ELR (cell line): Measurements from ENCODE around the gene RABGAP1L.
"Not testable (repeated sequence)": the region's sequence is repeated elsewhere in the genome, so short reads cannot be mapped to it uniquely, and the experiment has no call there.

Experiments
- DNase-seq: peaks from one replicate; pipeline ENCODE4 v3.0.0-alpha.2; 2015; ENCODE audit warnings: low read depth

RABGAP1L gene

DNA sequence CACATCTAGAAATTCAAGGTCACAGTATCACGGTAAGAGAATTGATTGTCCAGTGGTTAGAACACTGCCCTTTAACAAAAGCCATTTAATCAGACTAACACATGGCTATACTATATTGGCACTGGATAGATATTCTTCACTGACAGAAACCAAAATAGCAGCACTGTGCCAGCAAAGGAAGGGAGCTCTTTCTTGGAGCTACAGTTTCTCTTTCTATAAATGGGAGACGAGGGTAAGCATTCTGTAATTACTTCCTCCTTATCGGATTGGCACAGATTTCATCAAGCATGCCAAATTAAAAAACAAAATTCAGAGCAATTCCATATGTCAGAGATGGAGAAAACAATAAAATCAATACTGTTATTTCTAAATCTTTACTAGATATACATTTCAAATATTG lies 724.7 kb downstream of the RABGAP1L start:
- no peak for DNase-seq

DNA sequence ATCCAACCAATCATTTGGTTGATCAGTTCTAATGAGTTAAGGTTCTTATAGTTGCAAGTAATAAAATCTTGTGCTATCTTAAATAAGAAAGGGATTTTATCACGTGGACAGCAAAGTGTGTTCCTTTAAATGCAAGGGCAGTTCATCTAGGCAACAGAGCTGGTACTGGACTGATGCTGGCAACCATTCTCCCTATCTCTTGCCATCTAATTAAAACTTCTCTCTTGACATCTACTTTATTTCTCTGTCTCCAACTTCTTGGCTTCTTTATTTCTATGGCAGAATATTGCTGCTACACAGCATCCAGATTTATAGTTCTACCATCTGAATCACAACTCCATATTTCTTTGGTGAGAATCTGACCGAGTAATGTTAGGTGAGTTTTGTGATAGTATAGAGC lies 725.2 kb downstream of the RABGAP1L start:
- DNase-seq, result no peak

DNA sequence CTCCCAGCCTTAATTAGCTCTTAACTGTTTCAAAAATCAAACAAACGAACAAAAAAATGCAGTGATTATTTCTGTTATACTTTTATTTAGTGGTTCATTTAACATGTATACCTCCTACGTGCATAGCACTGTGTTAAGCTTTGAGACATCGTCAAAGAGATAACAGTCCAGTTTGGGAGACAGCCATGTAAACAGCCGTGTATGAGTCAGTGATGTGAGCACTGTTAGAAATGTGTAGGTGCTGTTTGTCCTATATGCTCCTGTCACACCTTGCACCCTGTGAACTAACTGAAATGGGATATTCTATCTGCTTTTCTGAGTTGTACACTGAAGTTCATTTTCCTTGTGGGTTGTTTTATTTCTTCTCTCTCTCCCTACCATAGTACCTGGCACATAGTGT lies 730.7 kb downstream of the RABGAP1L start:
- DNase-seq, result no peak

DNA sequence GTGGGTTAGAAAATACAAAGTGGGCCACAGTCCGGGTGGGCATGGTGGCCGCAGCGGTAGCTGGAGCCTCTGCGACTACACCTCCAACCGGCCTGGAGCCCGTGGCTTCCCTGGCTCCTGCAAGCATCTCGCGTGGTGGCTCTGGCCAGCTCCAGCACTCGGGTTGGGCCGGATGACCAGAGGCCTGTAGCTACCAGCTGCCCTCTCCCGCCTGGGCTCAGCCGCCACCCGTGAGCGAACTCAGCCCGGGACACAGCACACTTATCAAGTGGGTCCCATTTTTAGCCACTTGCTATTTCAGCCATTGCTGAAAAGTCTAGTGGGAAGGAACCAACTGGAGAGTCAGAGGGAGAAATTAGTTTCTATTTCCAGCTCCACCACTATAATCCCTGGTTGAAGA lies 732.7 kb downstream of the RABGAP1L start:
- DNase-seq, result no peak

DNA sequence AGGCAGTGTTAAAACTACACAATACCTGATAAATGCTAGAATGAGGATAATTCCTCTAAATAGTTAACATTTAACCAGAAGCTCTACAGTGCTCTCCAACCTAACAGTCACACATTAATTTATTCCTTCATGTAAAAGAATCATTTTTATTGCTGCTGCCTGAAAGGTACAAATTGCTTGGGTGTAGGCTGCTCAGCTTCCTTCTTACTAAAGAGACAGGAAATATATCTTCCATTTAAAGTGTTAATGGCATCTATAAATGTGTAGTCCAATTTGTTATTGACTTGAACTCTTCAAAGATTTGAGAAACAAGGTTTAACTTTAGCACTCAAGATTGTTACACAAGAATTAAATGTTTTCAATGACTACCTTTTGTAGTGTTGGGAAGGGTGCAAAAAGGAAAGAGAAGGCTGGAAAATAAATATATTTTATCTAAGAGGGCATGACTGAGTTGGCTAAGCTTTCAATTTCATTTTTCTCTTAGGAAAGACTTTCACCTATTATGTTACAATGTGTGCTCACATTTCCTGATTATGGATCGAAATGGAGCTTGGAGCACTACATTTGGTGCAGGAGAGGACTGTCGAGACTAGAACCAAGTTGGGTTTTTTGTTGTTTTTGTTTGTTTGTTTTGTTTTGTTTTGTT lies 734.9 kb downstream of the RABGAP1L start:
- no peak for DNase-seq

DNA sequence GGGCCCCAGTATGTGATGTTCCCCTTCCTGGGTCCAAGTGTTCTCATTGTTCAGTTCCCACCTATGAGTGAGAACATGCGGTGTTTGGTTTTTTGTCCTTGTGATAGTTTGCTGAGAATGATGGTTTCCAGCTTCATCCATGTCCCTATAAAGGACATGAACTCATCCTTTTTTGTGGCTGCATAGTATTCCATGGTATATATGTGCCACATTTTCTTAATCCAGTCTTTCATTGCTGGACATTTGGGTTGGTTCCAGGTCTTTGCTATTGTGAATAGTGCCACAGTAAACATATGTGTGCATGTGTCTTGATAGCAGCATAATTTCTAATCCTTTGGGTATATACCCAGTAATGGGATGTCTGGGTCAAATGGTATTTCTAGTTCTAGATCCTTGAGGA lies 736.3 kb downstream of the RABGAP1L start:
- not testable (repeated sequence) for DNase-seq

DNA sequence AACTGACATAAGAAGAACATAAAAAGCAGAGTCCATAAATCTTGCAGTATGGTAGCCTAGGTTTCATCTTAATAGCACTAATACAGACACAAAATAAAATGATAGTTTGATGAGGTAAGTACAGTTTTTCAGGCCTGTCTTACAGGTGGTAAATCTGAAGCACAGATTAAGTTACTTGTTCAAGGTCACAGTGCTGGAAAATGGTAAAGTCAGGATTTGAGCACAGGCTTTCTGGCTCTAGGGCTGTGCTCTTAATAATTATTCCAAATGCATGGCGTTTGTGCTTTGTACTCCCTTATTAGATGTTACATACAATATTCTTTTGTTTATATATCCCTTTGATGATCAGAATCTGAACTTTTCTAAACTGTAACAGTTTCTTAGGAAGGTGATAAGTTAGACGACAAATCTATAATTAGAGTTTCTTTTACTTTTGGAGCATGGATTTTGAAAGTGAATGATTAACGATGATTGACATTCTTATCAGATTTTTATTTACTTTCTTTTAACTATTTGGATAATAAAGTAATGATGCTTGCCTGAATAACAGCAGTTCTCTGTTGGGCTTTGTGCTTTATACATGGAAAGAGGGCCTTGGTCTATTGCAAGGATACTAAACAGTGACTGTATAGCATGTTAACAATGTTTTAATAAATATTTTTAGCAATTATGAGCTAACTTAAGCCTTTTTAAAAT lies 738.9 kb downstream of the RABGAP1L start:
- DNase-seq, result no peak

DNA sequence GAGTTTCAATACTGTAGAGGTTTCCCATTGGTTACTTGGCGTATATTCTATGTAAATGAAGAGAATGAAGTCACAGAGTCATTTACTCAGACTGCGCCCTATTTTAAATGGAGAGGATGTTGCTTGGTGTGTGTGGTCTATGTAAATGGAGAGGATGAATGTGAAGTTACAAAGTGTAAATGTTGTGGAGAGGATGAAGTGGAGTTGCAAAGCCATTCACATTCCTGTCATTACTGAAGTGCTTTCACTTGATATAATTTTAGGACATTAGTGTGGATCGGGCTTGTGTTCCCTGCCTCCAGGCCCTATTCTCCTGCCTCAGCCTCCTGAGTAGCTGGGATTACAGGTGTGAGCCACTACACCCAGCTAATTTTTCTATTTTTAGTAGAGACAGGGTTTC lies 741.0 kb downstream of the RABGAP1L start:
- no peak for DNase-seq

DNA sequence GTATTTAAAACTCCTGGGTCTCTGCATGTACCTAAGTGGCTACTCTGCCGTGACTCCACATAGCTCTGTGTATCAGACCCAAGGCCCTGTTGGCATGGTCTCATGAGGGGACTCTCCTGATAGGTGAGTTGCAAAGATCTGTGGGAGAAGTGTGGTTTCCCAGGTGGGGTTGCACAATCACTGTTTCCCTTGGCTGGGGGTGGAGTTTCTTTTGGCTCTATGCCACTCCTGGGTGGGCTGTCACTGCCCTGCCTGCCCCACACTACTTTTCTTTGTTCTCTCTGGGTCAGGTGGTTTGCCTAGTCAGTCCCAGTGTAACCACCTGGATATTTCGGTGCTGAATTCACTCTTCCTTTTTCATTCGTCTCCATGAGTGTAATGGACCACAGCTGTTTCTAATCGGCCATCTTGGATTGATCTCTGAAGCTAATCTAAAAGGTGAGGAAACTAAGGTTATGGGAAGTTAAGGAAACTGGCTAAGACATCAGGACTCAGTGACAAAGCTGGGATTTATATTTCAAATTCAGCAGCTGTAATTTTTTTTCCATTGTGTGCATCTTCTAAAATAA lies 743.3 kb downstream of the RABGAP1L start:
- DNase-seq, result no peak

DNA sequence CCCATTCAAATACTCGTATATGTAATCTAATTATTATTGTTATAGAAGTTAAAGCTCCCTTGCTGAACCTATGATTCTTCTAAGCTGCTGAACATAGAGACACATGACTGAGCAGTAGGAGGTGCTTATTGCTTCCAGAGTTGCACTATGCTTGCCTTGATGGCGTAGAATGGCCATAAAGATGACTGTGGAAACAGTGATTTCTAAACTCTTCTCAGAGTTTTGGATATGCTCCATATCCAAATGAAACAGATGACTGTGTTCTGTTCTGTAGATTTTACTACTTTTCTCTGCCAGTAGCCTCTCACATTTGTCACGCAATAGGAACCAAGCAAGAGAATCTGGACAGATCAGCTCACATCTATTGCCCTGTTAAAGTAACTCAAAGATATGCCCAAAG lies 752.3 kb downstream of the RABGAP1L start:
- DNase-seq, result no peak

DNA sequence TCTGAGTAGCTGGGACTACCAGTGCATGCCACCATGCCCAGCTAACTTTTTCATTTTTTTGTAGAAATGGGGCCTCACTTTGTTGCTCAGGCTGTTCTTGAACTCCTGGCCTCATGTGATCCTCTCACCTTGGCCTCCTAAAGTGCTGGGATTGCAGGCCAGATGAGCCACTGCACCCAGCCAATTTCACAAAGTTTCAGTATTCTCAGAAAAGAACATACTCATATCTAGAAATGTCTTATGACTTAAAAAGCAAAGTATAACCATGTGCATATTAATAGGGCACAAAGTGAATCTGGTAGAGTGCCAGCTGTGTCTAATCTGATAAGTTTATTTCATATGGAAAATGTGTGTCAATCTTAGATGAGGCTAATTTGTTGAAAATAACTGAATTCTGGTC lies 752.9 kb downstream of the RABGAP1L start:
- no peak for DNase-seq

DNA sequence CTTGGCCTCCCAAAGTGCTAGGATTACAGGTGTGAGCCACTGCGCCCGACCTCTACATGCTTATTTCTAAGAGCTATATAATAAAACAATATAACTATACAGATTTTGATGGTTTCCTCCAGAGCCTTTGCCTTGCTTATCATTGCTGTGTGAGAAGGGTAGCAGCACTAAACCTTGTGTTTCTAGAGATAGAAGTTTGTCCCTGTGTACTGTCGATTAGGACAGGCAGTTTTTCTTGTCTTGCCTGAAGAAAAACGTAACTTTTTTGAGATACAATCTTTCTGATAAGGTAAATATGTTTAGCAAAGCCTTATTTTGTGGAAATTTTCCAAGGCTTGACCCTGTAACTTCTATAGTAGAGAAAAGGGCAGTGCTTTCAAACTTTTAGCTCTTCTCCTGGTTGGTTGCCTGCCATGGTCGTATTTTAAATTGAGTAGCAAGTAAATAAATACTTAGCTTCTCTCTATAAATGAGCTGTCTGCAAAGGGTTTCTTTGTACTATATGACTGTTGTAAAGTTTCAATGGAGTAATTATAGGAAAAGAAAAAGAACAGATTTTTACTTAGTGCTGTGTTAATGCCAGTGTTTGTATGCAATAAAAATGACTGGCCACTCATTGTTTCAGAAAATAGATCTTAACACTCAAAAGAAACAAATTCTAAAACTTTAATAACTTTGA lies 754.0 kb downstream of the RABGAP1L start:
- DNase-seq, result no peak

DNA sequence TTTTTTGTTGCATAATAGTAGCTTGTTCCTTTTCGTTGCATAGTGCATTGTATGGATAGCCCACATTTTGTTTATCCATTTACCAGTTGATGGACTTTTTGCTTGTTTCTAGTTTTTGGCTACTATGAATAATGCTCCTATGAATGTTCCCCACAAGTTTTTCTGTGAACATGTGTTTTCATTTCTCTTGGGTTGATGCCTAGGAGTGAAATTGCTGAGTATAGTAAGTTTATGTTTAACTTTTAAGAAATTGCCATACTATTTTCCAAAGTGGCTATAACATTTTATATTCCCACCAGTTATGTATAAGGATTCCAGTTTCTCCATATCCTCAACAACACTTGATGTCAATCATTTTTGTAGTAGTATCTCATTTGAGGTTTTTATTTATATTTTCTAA lies 755.7 kb downstream of the RABGAP1L start:
- DNase-seq, result no peak

DNA sequence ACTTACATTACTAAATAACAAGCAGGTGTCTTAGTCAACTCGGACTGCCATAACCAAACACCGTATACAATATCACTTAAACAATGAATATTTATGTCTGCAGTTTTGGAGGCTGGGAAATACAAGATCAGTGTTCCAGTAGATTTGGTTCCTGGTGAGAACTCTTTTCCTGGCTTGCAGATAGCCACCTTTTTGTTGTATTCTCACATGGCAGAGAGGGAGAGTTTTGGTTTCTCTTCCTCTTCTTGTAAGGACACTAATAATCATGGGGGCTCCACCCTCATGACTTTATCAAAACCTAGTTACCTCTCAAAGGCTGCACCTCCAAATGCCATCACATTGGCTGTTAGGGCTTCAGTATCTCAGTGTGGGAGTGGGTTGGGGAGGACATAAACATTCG lies 757.5 kb downstream of the RABGAP1L start:
- no peak for DNase-seq

DNA sequence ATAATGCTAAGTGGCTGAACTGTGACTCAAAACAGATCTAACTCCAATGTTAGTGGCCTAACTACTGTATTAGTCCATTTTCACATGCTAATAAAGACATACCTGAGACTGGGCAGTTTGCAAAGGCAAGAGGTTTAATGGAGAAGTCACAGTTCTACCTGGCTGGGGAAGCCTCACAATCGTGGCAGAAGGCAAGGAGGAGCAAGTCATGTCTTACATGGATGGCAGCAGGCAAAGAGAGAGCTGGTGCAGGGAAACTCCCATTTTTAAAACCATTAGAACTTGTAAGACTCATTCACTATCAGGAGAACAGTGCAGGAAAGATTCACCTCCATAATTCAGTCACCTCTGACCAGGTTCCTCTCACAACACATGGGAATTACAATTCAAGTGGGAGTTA lies 760.8 kb downstream of the RABGAP1L start:
- DNase-seq, result no peak

DNA sequence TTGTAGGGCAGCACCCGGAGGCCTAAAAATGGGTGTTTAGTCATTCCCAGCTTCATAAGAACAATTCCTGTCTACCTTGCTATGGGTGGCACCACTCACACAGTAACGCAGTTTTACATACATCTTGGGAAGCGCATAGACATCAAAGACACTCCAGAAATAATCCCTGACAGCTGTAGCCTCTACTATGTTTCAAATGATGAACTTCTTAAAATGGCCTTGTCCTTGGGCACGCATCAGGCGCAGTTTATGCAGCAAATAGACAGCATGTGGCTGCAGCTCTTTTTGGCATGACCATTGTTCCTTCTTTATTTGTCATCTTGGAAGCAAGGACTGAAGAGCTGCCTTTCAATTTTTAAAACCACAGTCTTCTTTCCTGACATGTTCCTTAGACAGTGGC lies 762.8 kb downstream of the RABGAP1L start:
- DNase-seq, result no peak

DNA sequence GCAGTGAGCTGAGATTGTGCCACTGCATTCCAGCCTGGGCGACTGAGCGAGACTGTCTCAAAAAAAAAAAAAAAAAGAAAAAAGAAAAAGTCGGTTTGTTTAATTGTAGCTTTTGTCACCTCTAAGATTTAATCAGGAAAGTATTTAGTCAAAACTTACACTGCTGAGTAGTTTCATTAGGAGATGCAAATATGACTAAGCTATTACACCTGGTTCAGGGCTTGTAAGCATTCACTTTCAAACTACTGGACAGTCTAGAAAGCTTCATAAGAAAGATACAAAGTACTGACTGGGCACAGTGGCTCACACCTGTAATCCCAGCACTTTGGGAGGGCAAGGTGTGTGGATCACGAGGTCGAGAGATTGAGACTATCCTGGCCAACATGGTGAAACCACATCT lies 764.5 kb downstream of the RABGAP1L start:
- DNase-seq, result no peak

DNA sequence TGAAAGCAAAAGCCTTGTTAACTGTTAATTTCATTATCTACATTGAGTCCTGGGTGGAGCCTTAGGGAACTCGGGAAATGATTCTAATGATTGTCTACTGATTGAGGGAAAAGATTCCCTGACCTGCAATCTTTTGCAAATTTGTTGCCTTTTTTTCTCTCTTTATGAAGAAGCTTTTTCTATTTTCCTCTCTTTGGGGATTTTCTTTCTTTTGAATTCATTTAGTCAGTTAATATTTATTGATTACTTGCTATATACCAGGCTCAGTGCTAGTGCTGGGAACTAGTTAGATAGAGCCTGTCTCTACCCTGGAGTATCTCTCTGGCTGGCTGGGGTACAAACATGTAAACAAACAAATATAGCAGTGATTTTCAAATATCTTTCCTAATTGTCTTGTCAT lies 769.2 kb downstream of the RABGAP1L start:
- no peak for DNase-seq

DNA sequence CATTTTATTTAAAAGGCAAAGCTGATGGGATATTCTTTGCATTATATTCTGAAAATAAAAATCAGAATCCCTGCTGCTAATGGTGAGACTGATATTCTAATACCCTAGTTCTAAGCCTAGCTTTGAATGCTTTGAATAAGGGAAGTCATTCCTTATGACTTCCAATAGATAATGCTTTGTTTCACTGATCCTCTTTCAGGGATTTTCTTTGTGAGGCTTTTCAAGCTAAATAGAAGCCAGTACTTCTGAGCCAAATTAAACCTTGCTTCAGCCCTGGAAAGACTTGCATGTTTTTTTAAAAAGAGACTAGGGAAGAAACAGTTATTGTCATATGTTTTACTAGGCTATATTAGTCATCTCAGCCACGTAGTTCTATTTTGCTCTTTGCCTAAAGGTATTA lies 771.9 kb downstream of the RABGAP1L start:
- DNase-seq, result peak; percentile 10

DNA sequence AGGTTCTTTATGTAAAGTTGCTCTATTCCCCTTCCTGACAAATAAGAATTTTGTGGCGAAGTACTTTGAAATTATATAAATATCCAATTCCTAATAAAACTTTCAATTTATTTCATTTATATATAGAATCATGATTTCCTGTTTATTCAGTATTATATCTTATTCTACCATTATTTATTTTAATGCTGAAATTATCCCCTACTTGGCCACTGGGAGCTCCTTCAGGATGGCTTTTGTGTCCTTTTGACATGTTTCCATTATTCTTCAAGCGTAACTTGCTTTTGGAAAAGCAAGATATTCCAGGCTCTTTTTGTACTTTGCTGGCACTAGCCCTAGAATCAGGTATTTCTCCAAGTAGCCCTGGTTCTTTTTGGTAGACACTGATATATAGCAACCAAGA lies 773.3 kb downstream of the RABGAP1L start:
- no peak for DNase-seq

DNA sequence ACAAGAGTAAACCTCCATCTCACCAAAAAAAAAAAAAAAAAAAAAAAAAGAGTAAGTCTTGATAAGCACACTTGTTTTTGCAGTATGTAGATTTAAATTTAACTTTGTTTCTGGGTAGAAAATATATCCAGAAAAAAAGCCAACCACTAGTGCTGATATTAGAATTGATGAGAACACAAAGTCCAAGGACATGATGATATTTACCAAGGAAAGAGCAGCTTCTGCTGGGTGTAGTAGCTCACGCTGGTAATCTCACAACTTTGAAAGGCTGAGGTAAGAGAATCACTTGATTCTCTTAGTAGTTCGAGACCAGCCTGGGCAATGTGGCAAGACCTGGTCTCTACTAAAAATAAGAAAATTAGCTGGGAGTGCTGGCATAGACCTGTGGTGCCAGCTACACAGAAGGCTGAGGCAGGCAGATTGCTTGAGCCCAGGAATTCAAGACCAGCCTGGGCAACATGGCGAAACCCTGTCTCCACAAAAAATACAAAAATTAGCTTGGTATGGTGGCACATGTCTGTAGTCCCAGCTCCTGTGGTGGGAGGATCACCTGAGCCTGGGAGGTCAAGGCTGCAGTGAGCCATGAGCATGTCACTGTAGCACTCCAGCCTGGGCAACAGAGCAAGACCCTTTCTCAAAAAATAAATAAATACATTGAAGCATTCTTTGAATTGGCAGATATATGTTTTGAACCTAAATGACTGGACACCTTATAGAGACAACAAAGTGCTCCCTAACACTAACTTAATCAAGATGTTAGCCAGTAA lies 776.8 kb downstream of the RABGAP1L start:
- no peak for DNase-seq

DNA sequence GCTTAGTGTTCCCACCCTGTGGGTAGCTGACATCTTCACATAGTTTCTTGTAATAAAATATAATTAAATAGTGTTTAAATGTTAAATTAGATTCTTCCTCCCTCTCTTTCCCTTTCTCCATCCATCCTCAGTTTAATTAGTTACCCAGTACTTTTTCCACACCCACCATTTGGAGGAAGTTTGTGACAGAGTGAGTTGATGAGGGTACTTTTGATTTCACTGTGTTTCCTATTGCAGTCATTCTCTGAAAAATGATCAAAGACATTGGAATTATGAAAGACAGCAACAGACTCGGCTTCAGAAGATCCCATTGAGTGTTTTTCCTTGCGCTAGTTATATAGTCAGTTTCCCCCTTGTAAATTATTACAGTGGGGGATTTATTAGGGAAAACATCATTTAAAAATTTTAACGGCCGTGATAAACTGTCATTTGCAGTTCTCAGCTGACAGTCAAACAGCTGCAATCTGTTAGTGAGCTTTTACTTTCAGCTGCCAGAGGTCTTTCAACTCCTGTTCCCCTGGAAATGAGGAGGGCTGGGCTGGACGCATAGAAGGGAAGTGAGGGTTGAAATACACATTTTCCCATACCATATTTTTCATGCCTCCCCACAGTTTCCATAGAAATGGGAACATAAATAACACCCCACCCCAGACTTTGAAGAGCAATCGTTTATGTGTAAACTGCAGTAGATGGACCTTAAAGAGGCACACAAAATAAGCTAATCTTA lies 779.1 kb downstream of the RABGAP1L start:
- no peak for DNase-seq
